H9 (cell line): ENCODE measurements around the gene DPF1. TPM values are rescaled to one million over a fixed set of nuclear protein-coding genes. Genes with fewer than 3 reads are reported as not detected.
A peak's percentile ranks its signal among the peaks of the same experiment; 100 is the strongest.

ENCODE experiments used
- DNase-seq: peaks from one replicate; pipeline ENCODE4 v3.0.0-alpha.2; 2017
- H2AFZ ChIP-seq: one replicate; pipeline ENCODE4 v1.6.1; 2013; ENCODE audit warnings: mild to moderate bottlenecking, low read length, control low read depth, moderate library complexity
- H2AK5ac ChIP-seq: 2 replicates; pipeline ENCODE4 v1.6.1; 2013; ENCODE audit warnings: low read length, control low read depth, mixed read lengths; ENCODE audit not compliant: insufficient read length
- H2BK120ac ChIP-seq: one replicate; pipeline ENCODE4 v1.6.1; 2013; ENCODE audit warnings: low read depth, mild to moderate bottlenecking, low read length, control low read depth, inconsistent platforms; ENCODE audit not compliant: poor library complexity, severe bottlenecking
- H2BK12ac ChIP-seq: 2 replicates; pipeline ENCODE4 v1.6.1; 2013; ENCODE audit warnings: low read length, control low read depth, mixed read lengths, low read depth; ENCODE audit not compliant: insufficient read length
- H2BK15ac ChIP-seq: 2 replicates; pipeline ENCODE4 v1.6.1; 2013; ENCODE audit warnings: low read depth, low read length, control low read depth
- H2BK20ac ChIP-seq: one replicate; pipeline ENCODE4 v1.6.1; 2013; ENCODE audit warnings: low read depth, mild to moderate bottlenecking, low read length, control low read depth, inconsistent platforms; ENCODE audit not compliant: poor library complexity, severe bottlenecking
- H2BK5ac ChIP-seq: 2 replicates; pipeline ENCODE4 v1.6.1; 2013; ENCODE audit warnings: low read length, control low read depth, mixed read lengths; ENCODE audit not compliant: insufficient read length
- H3K14ac ChIP-seq: 2 replicates; pipeline ENCODE4 v1.6.1; 2013; ENCODE audit warnings: low read length, control low read depth; ENCODE audit not compliant: insufficient read depth
- H3K18ac ChIP-seq: 2 replicates; pipeline ENCODE4 v1.6.1; 2013; ENCODE audit warnings: low read depth, mild to moderate bottlenecking, mixed read lengths, low read length, control low read depth; ENCODE audit not compliant: insufficient read length
- H3K23ac ChIP-seq: 2 replicates; pipeline ENCODE4 v1.6.1; 2013; ENCODE audit warnings: low read length, control low read depth, mixed read lengths, low read depth; ENCODE audit not compliant: insufficient read length
- H3K23me2 ChIP-seq: 2 replicates; pipeline ENCODE4 v1.6.1; 2013; ENCODE audit warnings: low read depth, mild to moderate bottlenecking, mixed read lengths, low read length, control low read depth; ENCODE audit not compliant: insufficient read length, poor library complexity, severe bottlenecking
- H3K27ac ChIP-seq: 2 replicates; pipeline ENCODE4 v1.5.1; 2013; ENCODE audit warnings: low read length, control low read depth, mixed read lengths, low read depth; ENCODE audit not compliant: insufficient read length
- H3K27me3 ChIP-seq: 2 replicates; pipeline ENCODE4 v1.6.1; 2013; ENCODE audit warnings: low read length, control low read depth, inconsistent platforms; ENCODE audit not compliant: insufficient read depth
- H3K4ac ChIP-seq: 2 replicates; pipeline ENCODE4 v1.6.1; 2013; ENCODE audit warnings: low read depth, mild to moderate bottlenecking, control low read depth, inconsistent platforms, low read length, moderate library complexity
- H3K4me1 ChIP-seq: 2 replicates; pipeline ENCODE4 v1.6.1; 2013; ENCODE audit warnings: low read length, control low read depth, inconsistent platforms; ENCODE audit not compliant: insufficient read depth
- H3K4me2 ChIP-seq: 2 replicates; pipeline ENCODE4 v1.6.1; 2013; ENCODE audit warnings: low read length, control low read depth, mixed read lengths; ENCODE audit not compliant: insufficient read length, insufficient read depth
- H3K56ac ChIP-seq: 2 replicates; pipeline ENCODE4 v1.6.1; 2013; ENCODE audit warnings: low read depth, mild to moderate bottlenecking, mixed read lengths, low read length, control low read depth; ENCODE audit not compliant: insufficient read length
- H3K79me1 ChIP-seq: 2 replicates; pipeline ENCODE4 v1.6.1; 2013; ENCODE audit warnings: low read depth, mild to moderate bottlenecking, moderate library complexity, low read length, control low read depth, inconsistent platforms; ENCODE audit not compliant: insufficient read depth, poor library complexity, severe bottlenecking
- H3K79me2 ChIP-seq: 2 replicates; pipeline ENCODE4 v1.6.1; 2013; ENCODE audit warnings: low read length, control low read depth, inconsistent platforms; ENCODE audit not compliant: insufficient read depth
- H3K9ac ChIP-seq: 2 replicates; pipeline ENCODE4 v1.6.1; 2013; ENCODE audit warnings: low read length, control low read depth, mixed read lengths; ENCODE audit not compliant: insufficient read length; ENCODE audit errors: extremely low read depth
- H3K9me3 ChIP-seq: one replicate; pipeline ENCODE4 v1.6.1; 2013; ENCODE audit warnings: low read depth, low read length, inconsistent platforms; ENCODE audit not compliant: control insufficient read depth
- H3T11ph ChIP-seq: one replicate; pipeline ENCODE4 v1.6.1; 2013; ENCODE audit warnings: mild to moderate bottlenecking, low read length, control low read depth, inconsistent platforms
- H4K20me1 ChIP-seq: one replicate; pipeline ENCODE4 v1.6.1; 2013; ENCODE audit not compliant: control insufficient read depth, insufficient read length, insufficient read depth
- H4K5ac ChIP-seq: 2 replicates; pipeline ENCODE4 v1.6.1; 2013; ENCODE audit warnings: low read depth, mild to moderate bottlenecking, mixed read lengths, low read length, control low read depth; ENCODE audit not compliant: insufficient read length
- H4K8ac ChIP-seq: replicated peaks from 2 replicates; pipeline ENCODE4 v1.6.1; 2013; ENCODE audit warnings: low read length, control low read depth, mixed read lengths, low read depth; ENCODE audit not compliant: insufficient read length
- H4K91ac ChIP-seq: 2 replicates; pipeline ENCODE4 v1.6.1; 2013; ENCODE audit warnings: low read depth, mild to moderate bottlenecking, moderate library complexity, mixed read lengths, low read length, control low read depth; ENCODE audit not compliant: insufficient read length
- H3K27ac Mint-ChIP-seq, 3 experiments: 2 replicates in 2 of 3; 3 replicates in 1 of 3; pipeline ENCODE4 v1.8.0; 2020 to 2021; ENCODE audit warnings: mixed read lengths in 3 of 3, mild to moderate bottlenecking in 1 of 3, moderate library complexity in 1 of 3
- H3K27me3 Mint-ChIP-seq: 2 replicates; pipeline ENCODE4 v1.8.0; 2021; ENCODE audit warnings: low read depth, mild to moderate bottlenecking, moderate library complexity, mixed read lengths
- H3K36me3 Mint-ChIP-seq, 3 experiments: 2 replicates in 2 of 3; 3 replicates in 1 of 3; pipeline ENCODE4 v1.8.0; 2020 to 2021; ENCODE audit warnings: low read depth in 3 of 3, mixed read lengths in 3 of 3; ENCODE audit not compliant: insufficient read depth in 1 of 3
- H3K4me1 Mint-ChIP-seq, 2 experiments: 2 replicates each; pipeline ENCODE4 v1.8.0; 2020; ENCODE audit warnings: mixed read lengths in 2 of 2
- H3K4me3 Mint-ChIP-seq, 2 experiments: 2 replicates in 1 of 2; 3 replicates in 1 of 2; pipeline ENCODE4 v1.8.0; 2020 to 2021; ENCODE audit warnings: mild to moderate bottlenecking in 2 of 2, mixed read lengths in 2 of 2, moderate library complexity in 1 of 2
- H3K9me3 Mint-ChIP-seq, 2 experiments: 2 replicates in 1 of 2; 3 replicates in 1 of 2; pipeline ENCODE4 v1.8.0; 2020; ENCODE audit warnings: mild to moderate bottlenecking in 2 of 2, mixed read lengths in 2 of 2, moderate library complexity in 1 of 2
- CTCF ChIP-seq: fragments of 200-600 bp; sonication (generic); conservative IDR thresholded peaks from 3 replicates; pipeline ENCODE4 v1.8.0; 2021; ENCODE audit warnings: antibody characterized with exemption, mild to moderate bottlenecking
- WGBS: extraction: QIAGEN DNeasy Blood & Tissue Kit; methylation state at CpG from one replicate; pipeline ENCODE4 v1.1.7; 2013; ENCODE audit warnings: missing lambda C conversion rate, low lambda C conversion rate, mixed read lengths; ENCODE audit not compliant: insufficient read length; ENCODE audit errors: extremely low coverage; 5-methylcytosine and 5-hydroxymethylcytosine counted together
- total RNA-seq: library from RNA; stranded (reverse); gene quantifications from 2 replicates; pipeline ENCODE4 v1.2.1, GENCODE V29; 2021

DPF1 gene
- total RNA-seq, 1 experiment from 2014 or later, result 12.0 TPM

GRCh38 chr19:38267761-38268483 lies 43.9 kb upstream of the DPF1 start:
- no peaks in the 10 kb centered on the region for H3K27me3 ChIP-seq
- peaks cover 62 to 64% of the 10 kb centered on the region in 2 experiments for H3K4me1 Mint-ChIP-seq
- H3K4ac ChIP-seq, result no peak overlapping the region
- no peaks in the 10 kb centered on the region for H3K9me3 ChIP-seq
- no peak overlapping the region for H3K18ac ChIP-seq
- peaks cover 11% of the 10 kb centered on the region for H3K23me2 ChIP-seq
- H4K91ac ChIP-seq, result no peak overlapping the region
- TF ChIP-seq CTCF, result no peak
- H3K4me1 ChIP-seq, result peaks cover 12% of the 10 kb centered on the region; the same call in 1 of the 2 replicates
- no peak overlapping the region for H3K4me2 ChIP-seq
- no peaks in the 10 kb centered on the region; a peak in 2 of 5 replicates for H3K9me3 Mint-ChIP-seq
- no peak overlapping the region for H3K27ac ChIP-seq
- no peak overlapping the region for H2BK15ac ChIP-seq
- H4K8ac ChIP-seq, result no peak overlapping the region
- no peaks in the 10 kb centered on the region for H4K20me1 ChIP-seq
- no peak overlapping the region for H3K9ac ChIP-seq
- H3K27ac Mint-ChIP-seq, result peak overlapping the region; percentile 68 to 96 (median 94); a peak in 6 of 7 replicates
- H2BK120ac ChIP-seq, result no peak overlapping the region
- no peak overlapping the region for H3K23ac ChIP-seq
- H2AFZ ChIP-seq, result no peak overlapping the region
- H3K27me3 Mint-ChIP-seq, result no peaks in the 10 kb centered on the region
- no peak for DNase-seq
- H3K79me1 ChIP-seq, result peaks cover 17% of the 10 kb centered on the region
- WGBS, result no CpG with 5 or more reads among the region's 12 CpGs
- H2BK5ac ChIP-seq, result no peak overlapping the region
- no peak overlapping the region for H2BK12ac ChIP-seq
- H4K5ac ChIP-seq, result no peak overlapping the region
- no peak overlapping the region for H3K56ac ChIP-seq
- peak overlapping the region; percentile 24 to 100 for H3K4me3 Mint-ChIP-seq
- H3K36me3 Mint-ChIP-seq, result peaks cover 2 to 20% (median 16%) of the 10 kb centered on the region in 3 experiments; a peak in 4 of 7 replicates
- H2AK5ac ChIP-seq, result no peak overlapping the region
- no peak overlapping the region for H2BK20ac ChIP-seq
- no peak overlapping the region for H3K14ac ChIP-seq
- no peak overlapping the region for H3T11ph ChIP-seq
- peaks cover 39% of the 10 kb centered on the region; the same call in 1 of the 2 replicates for H3K79me2 ChIP-seq
